Aorta (tissue), 5 donors: Measurements from ENCODE around the gene PTPRS. TPM values are rescaled to one million over a fixed set of nuclear protein-coding genes. Genes with fewer than 3 reads are reported as not detected.

Source experiments
- ATAC-seq: fragments of 200-7000 bp; cut with Tn5 transposase; one replicate; pipeline ENCODE4 v1.9.1; 2022; ENCODE audit warnings: moderate library complexity; ENCODE audit not compliant: low FRiP score
- DNase-seq, 2 donors: peaks; one replicate each; pipeline ENCODE4 v3.0.0-alpha.2; 2020
- H3K27ac ChIP-seq, 2 donors: one replicate each; pipeline ENCODE4 v1.5.1; 2013; ENCODE audit warnings: low read length in 2 of 2, mild to moderate bottlenecking in 2 of 2, moderate library complexity in 2 of 2, control low read depth in 1 of 2, inconsistent platforms in 1 of 2, low read depth in 1 of 2
- H3K27me3 ChIP-seq, 2 donors: one replicate each; pipeline ENCODE4 v1.6.1; 2013; ENCODE audit warnings: control low read depth in 1 of 2, low read length in 1 of 2, mild to moderate bottlenecking in 1 of 2, moderate library complexity in 1 of 2; ENCODE audit not compliant: insufficient read depth in 2 of 2, control insufficient read depth in 1 of 2
- H3K36me3 ChIP-seq, 2 donors: one replicate each; pipeline ENCODE4 v1.6.1; 2013; ENCODE audit warnings: control low read depth in 1 of 2, low read length in 1 of 2, mild to moderate bottlenecking in 1 of 2; ENCODE audit not compliant: insufficient read depth in 2 of 2, control insufficient read depth in 1 of 2
- H3K4me1 ChIP-seq, 2 donors: one replicate each; pipeline ENCODE4 v1.6.1; 2013; ENCODE audit warnings: low read length in 2 of 2, control low read depth in 1 of 2, mild to moderate bottlenecking in 1 of 2, moderate library complexity in 1 of 2; ENCODE audit not compliant: insufficient read depth in 2 of 2, control insufficient read depth in 1 of 2
- H3K4me3 ChIP-seq, 2 donors: one replicate each; pipeline ENCODE4 v1.5.1; 2013; ENCODE audit warnings: low read length in 2 of 2, control low read depth in 1 of 2, mild to moderate bottlenecking in 1 of 2
- H3K9me3 ChIP-seq: one replicate; pipeline ENCODE4 v1.6.1; 2013; ENCODE audit warnings: mild to moderate bottlenecking, low read length; ENCODE audit not compliant: control insufficient read depth
- WGBS, 2 donors: extraction: QIAGEN DNeasy Blood & Tissue Kit; methylation state at CpG; one replicate each; pipeline ENCODE4 v1.1.7; 2013; 5-methylcytosine and 5-hydroxymethylcytosine counted together
- intact Hi-C, 2 donors: fragments of 100-400 bp; cut with DNase I; formaldehyde crosslinking; loops; one replicate each; pipeline versions ENCODE4 v1.14.2 to v1.15.0; 2022
- polyA plus RNA-seq, 2 donors: library from polyadenylated mRNA; stranded (reverse); fragments of 200-250 nt; gene quantifications; one replicate each; pipeline ENCODE4 v1.2.3, GENCODE V29; 2013
- total RNA-seq, 2 donors: library from RNA; stranded (reverse); fragmentation: NEBNext Ultra II Directional; extraction: Animal tissue kit (Norgen Biotek cat#: 25700); gene quantifications; one replicate each; pipeline ENCODE4 v1.2.1, GENCODE V29; 2021
- donor health status: healthy with polysubstance abuse.
- donor health status: Bipolar disorder and iron deficiency.
- donor health status: DM: no; HTN: no; CAD: no.
- donor health status: DM: no; HTN: no; CAD: no.
- donor health status: DM: yes; HTN: yes; CAD: no.

PTPRS gene
- total and polyA plus RNA-seq, 4 donors, result 3.4 to 220 (median 74.7) TPM

DNA sequence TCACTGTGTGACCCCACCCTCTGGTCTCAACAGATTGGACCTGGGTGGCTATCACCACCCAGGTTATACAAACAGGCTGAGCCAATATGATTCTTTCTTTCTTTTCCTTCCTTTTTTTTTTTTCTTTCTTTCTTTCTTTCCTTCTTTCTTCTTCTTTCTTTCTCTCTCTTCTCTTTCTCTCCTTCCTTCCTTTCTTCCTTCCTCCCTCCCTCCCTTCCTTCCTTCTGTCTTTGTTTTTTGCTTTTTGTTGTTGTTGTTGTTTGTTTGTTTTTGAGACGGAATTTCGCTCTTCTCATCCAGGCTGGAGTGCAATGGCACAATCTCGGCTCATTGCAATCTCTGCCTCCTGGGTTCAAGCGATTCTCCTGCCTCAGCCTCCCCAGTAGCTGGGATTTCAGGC is 17.0 kb upstream of the PTPRS start:
- H3K36me3 ChIP-seq, result no peaks in the 10 kb centered on the region
- no peaks in the 10 kb centered on the region for H3K9me3 ChIP-seq
- no peak for ATAC-seq
- H3K27me3 ChIP-seq, result no peaks in the 10 kb centered on the region
- intact Hi-C loops, result no loop called here
- no peaks in the 10 kb centered on the region for H3K4me1 ChIP-seq
- no peak overlapping the region for H3K4me3 ChIP-seq
- H3K27ac ChIP-seq, result no peak overlapping the region
- 61 to 69% methylated on average over 4 of the region's 4 CpGs for WGBS, 2 donors
- DNase-seq, result no peak

DNA sequence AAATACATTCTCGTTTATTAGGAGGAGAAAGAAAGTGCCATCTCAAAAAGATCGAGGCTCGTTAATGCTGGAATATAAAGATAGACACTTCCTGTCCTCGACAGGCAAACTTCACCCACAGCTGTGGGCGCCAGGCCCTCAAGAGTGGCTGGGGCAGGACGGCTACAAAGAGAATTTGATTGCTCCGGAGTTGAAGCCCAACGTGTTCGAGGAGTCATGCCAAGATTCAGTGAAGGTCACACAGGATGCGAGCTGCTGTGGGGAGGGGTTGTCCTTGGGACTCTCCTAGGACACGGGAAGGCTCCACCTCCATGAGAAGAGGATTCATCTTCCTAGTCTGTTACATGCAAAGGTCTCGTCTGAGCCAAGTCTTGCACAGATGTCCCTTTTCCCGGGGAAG is 16.3 kb upstream of the PTPRS start:
- Histone ChIP-seq H3K9me3 (no peaks in the 10 kb centered on the region), H3K36me3 (no peaks in the 10 kb centered on the region), H3K27ac (no peak overlapping the region), H3K4me1 (no peaks in the 10 kb centered on the region), H3K27me3 (no peaks in the 10 kb centered on the region), H3K4me3 (no peak overlapping the region)
- WGBS, 2 donors, result 39 to 43% methylated on average over 13 of the region's 13 CpGs
- DNase-seq (no peak), ATAC-seq (no peak)
- intact Hi-C loops, result no loop called here

DNA sequence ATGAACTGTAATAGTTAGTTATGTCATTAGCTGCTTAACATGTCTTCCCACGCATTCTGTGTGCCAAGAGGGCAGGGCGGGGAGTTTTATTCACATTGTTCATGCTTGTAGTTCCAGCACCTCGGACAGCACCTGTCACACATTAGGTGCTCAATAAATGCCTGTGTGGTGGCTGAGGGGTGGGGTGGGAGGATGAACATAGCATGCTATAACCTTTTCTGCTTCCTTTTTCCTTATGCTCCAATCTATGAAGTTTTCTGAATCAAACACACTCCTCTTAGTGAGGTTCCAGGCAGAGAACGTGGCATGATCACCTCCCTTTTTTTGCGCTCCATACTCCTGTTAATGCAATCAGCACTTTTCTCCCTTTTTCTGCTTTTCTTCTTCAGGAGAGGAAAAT is 15.8 kb upstream of the PTPRS start:
- ATAC-seq (no peak), DNase-seq (no peak)
- Histone ChIP-seq H3K27me3 (no peaks in the 10 kb centered on the region), H3K27ac (no peak overlapping the region), H3K4me1 (no peaks in the 10 kb centered on the region), H3K36me3 (no peaks in the 10 kb centered on the region), H3K4me3 (no peak overlapping the region), H3K9me3 (no peaks in the 10 kb centered on the region)
- intact Hi-C loops, result no loop called here
- WGBS, 2 donors, result 82 to 84% methylated on average over 5 of the region's 5 CpGs

DNA sequence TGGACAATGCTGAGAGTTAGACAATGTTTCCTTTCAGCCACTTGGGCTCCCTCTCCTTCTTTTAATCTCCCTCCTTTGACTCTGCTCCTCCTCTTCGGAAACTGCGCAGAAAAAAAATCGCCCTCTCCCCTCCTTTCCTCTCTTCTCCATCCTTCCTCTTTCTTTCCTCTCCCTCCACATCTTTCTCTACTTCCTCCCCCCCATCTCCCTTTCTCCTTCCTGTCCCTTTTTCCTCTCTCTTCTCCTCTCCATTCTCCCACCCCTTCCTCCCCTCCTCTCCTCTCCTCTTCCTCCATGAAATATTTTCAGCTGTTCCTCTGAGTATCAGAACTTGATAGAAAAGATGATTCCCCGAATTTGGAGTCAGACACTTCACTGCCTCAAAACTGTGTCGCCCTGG is 15.1 kb upstream of the PTPRS start:
- intact Hi-C loops, result no loop called here
- no peaks in the 10 kb centered on the region for H3K4me1 ChIP-seq
- 69 to 72% methylated on average over 5 of the region's 5 CpGs for WGBS, 2 donors
- H3K27me3 ChIP-seq, result no peaks in the 10 kb centered on the region
- H3K36me3 ChIP-seq, result no peaks in the 10 kb centered on the region
- H3K27ac ChIP-seq, result no peak overlapping the region
- H3K9me3 ChIP-seq, result no peaks in the 10 kb centered on the region
- no peak for ATAC-seq
- H3K4me3 ChIP-seq, result no peak overlapping the region
- DNase-seq, result no peak

DNA sequence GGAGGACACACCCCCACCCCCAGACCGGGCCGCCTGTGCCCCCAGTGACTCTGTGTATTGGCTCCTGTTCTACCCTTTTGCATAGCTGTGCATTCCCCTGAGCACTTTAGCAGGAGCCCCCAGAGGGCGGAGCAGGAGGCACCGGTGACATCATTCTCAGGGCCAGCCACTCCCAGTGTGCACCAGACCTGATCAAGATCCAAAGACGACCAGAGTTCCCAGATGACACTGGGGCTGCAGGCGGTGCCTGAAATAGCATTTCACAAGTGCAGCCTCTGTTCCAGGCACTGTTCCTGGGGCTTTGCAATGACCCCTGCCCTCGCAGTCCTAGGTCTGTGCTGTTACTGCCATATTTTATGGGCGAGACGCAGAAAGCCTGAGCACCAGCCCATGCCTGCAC is 14.5 kb upstream of the PTPRS start:
- no peak for ATAC-seq

DNA sequence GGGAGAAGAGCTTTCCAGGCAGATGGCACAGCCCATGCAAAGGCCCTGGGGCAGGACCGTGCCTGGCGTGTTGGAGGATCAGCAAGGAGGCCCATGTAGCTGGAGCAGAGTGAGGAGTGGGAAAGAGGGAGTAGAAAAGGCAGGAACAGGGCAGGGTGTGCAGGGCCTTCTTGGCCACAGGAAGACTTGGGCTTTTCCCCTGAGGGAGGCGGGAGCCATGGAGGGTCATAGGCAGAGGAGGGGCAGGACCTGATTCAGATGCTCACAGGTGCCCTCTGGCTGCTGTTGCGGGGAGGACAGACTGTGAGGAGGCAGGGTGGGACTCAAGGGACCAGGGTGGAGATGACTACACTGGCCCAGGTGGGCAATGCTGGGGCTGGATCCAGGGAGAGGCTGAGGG is 13.8 kb upstream of the PTPRS start:
- 88 to 89% methylated on average over 4 of the region's 4 CpGs for WGBS, 2 donors
- H3K9me3 ChIP-seq, result no peaks in the 10 kb centered on the region
- no peak overlapping the region for H3K4me3 ChIP-seq
- no peaks in the 10 kb centered on the region for H3K36me3 ChIP-seq
- H3K4me1 ChIP-seq, result no peaks in the 10 kb centered on the region
- H3K27me3 ChIP-seq, result no peaks in the 10 kb centered on the region
- no peak overlapping the region for H3K27ac ChIP-seq
- intact Hi-C loops, result no loop called here
- DNase-seq (no peak), ATAC-seq (no peak)

More for the DNA sequence above, 14.5 kb upstream of the PTPRS start:
- Histone ChIP-seq H3K9me3 (no peaks in the 10 kb centered on the region), H3K4me1 (no peaks in the 10 kb centered on the region), H3K27me3 (no peaks in the 10 kb centered on the region), H3K4me3 (no peak overlapping the region), H3K27ac (no peak overlapping the region), H3K36me3 (no peaks in the 10 kb centered on the region)
- intact Hi-C loops, result no loop called here
- DNase-seq, result no peak
- 50 to 59% methylated on average over 9 of the region's 9 CpGs for WGBS, 2 donors

DNA sequence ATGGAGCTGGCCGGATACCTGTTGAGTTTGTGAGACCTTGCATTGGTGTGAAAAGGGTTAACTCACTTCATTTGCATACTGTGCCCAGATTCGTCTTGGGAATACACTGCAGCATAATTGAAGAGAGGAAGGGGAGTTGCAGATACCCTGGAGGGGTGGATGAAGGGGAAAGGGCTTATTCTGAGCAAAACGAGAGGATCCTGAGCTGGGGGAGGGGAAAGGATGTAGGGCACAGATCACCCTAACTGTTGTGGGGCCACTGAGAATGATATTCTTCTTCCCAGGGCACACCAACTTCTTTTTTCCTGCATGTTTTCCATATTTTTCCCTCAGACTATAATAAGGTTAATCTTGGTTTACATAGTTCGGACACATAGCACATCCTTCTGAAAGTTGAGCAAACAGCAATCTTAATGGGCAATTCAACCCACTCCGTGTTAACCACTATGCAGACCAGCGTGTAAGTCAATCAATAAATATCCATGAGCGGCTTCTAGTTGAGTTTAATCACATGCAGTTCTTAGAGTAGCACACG is 11.7 kb upstream of the PTPRS start:
- H3K27me3 ChIP-seq, result no peaks in the 10 kb centered on the region
- intact Hi-C loops, result no loop called here
- DNase-seq (no peak), ATAC-seq (no peak)
- 28 to 29% methylated on average over 8 of the region's 8 CpGs for WGBS, 2 donors
- no peak overlapping the region for H3K4me3 ChIP-seq
- H3K9me3 ChIP-seq, result no peaks in the 10 kb centered on the region
- no peak overlapping the region for H3K27ac ChIP-seq
- H3K4me1 ChIP-seq, result no peaks in the 10 kb centered on the region
- H3K36me3 ChIP-seq, result no peaks in the 10 kb centered on the region

DNA sequence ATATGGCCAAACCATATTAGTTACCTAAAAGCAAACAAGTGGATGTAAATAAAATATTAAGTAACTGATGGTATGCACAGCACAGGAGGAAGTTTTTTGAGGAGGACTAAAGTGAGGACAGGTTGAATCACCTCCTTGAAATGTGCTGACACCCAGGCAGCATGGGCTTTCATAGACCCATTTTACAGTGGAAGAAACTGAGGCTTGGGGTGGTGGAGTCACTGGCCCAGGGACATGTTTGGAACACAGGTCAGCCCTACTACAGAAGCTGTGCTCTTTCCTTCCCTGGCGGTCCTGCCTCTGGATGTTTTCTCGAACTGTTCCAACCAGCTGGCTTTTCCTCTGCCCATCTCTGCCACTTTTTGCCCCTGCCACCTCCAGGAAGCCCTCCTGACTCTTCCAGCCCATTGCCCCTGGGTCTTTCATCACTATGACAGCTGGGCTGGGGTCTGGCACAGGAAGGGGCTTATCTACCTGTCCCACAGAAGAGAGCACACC is 11.2 kb upstream of the PTPRS start:
- WGBS, 2 donors, result 61 to 66% methylated on average over 2 of the region's 2 CpGs
- intact Hi-C loops, result no loop called here
- H3K9me3 ChIP-seq, result no peaks in the 10 kb centered on the region

DNA sequence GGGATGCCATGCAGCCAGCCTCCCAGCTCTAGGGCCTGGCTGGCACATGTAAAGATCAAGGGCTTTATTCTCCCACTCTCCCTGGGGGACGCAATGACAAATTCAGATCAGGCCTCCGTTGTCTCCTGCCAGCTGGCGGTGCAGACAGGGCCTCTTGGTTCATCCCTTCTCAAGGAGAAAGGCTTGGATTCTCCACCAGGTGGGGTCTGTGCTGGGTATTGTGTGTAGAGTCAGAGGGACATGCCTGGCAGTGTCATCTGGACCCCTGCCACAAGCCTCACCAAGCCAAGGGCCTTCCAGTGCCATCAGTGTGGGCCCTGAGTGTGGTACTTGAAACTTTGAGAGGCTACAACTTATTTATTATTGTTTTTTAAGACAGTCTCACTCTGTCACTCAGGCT is 8.4 kb upstream of the PTPRS start:
- Histone ChIP-seq H3K9me3 (no peaks in the 10 kb centered on the region), H3K4me1 (no peaks in the 10 kb centered on the region), H3K27ac (no peak overlapping the region), H3K4me3 (no peak overlapping the region), H3K27me3 (no peaks in the 10 kb centered on the region), H3K36me3 (no peaks in the 10 kb centered on the region)
- ATAC-seq (no peak), DNase-seq (no peak)
- intact Hi-C loops, result no loop called here
- 61 to 76% methylated on average over 3 of the region's 3 CpGs for WGBS, 2 donors

More for the DNA sequence above, 11.2 kb upstream of the PTPRS start:
- no peak for DNase-seq
- H3K4me1 ChIP-seq, result no peaks in the 10 kb centered on the region
- no peaks in the 10 kb centered on the region for H3K36me3 ChIP-seq
- no peak overlapping the region for H3K4me3 ChIP-seq
- ATAC-seq, result no peak
- no peak overlapping the region for H3K27ac ChIP-seq
- no peaks in the 10 kb centered on the region for H3K27me3 ChIP-seq
